Heart left ventricle (tissue), 13 donors: ENCODE data around the gene NUP188.

ENCODE experiments used
- POLR2A ChIP-seq, 2 donors: fragments of 450-650 bp; IDR thresholded peaks; one replicate each; pipeline ENCODE4 v1.6.1; 2017; ENCODE audit warnings: antibody characterized with exemption in 2 of 2, mild to moderate bottlenecking in 2 of 2, moderate library complexity in 2 of 2
- TF ChIP-seq, protein P1 (sequence below), 12 donors: fragments of 200-600 bp; sonication (generic) in 4 of 12; IDR thresholded peaks; one replicate each; pipeline versions ENCODE4 v1.5.0 to v1.8.0; 2018 to 2022; ENCODE audit warnings: antibody characterized with exemption in 12 of 12, mild to moderate bottlenecking in 5 of 12
- donor health status: ischemic (EF 13 %, LVEDD 7.1; RV severe dilation, severe dysfunction).
- donor health status: DM: no; HTN: yes; CAD: no.
- donor health status: DM: no; HTN: no; CAD: no.
- donor health status: ischemic (EF 25% LVEDD 6.9; RV normal size, moderate dysfunction).
- donor health status: ischemic (EF 25% LVEDD 5.7; RV mildly dilated, moderate dysfunction).
- donor health status: ischemic (EF 35%, LVEDD 5.7; RV mildly dilated, moderate dysfunction).
- donor health status: nonischemic (EF 11% LVEDD 7.7; RV severe dilation, severe dysfunction).
- donor health status: DM: yes; HTN: yes; CAD: no.
- donor health status: PGD.
- donor health status: ischemic (EF 29% LVEDD 5.4; RV normal size, mild dysfunction).
- donor health status: nonischemic (EF 23%, LVEDD 6.1; RV moderate dilation, normal function).

- TF ChIP-seq, protein P1, sequence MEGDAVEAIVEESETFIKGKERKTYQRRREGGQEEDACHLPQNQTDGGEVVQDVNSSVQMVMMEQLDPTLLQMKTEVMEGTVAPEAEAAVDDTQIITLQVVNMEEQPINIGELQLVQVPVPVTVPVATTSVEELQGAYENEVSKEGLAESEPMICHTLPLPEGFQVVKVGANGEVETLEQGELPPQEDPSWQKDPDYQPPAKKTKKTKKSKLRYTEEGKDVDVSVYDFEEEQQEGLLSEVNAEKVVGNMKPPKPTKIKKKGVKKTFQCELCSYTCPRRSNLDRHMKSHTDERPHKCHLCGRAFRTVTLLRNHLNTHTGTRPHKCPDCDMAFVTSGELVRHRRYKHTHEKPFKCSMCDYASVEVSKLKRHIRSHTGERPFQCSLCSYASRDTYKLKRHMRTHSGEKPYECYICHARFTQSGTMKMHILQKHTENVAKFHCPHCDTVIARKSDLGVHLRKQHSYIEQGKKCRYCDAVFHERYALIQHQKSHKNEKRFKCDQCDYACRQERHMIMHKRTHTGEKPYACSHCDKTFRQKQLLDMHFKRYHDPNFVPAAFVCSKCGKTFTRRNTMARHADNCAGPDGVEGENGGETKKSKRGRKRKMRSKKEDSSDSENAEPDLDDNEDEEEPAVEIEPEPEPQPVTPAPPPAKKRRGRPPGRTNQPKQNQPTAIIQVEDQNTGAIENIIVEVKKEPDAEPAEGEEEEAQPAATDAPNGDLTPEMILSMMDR (IDR thresholded peaks at IDR 0.05), result no peak
- TF ChIP-seq POLR2A (IDR thresholded peaks at IDR 0.05), result no peak
Observed at GRCh38 chr9:129040113-129040643, 92.7 kb downstream of the NUP188 start.
